Osteoblast (primary cell): ENCODE measurements around the gene ACAA2. TPM values are rescaled to one million over a fixed set of nuclear protein-coding genes. Genes with fewer than 3 reads are reported as not detected.

Source experiments
- DNase-seq: peaks from one replicate; pipeline ENCODE4 v3.0.0; 2011; ENCODE audit warnings: low spot score, mixed read lengths; ENCODE audit not compliant: insufficient read length; ENCODE audit errors: missing footprints
- H2AFZ ChIP-seq: 2 replicates; pipeline ENCODE4 v1.6.0; 2011; ENCODE audit warnings: mild to moderate bottlenecking, low read length
- H3K27ac ChIP-seq: 2 replicates; pipeline ENCODE4 v1.5.1; 2011; ENCODE audit warnings: mild to moderate bottlenecking, low read depth, low read length, moderate library complexity
- H3K27me3 ChIP-seq: 2 replicates; pipeline ENCODE4 v1.6.0; 2012; ENCODE audit warnings: mild to moderate bottlenecking, control low read depth, inconsistent platforms, low read length, moderate library complexity; ENCODE audit not compliant: insufficient read depth
- H3K36me3 ChIP-seq: 2 replicates; pipeline ENCODE4 v1.5.1; 2011; ENCODE audit warnings: mild to moderate bottlenecking, low read length, control low read depth, moderate library complexity; ENCODE audit not compliant: insufficient read depth
- H3K4me1 ChIP-seq: 2 replicates; pipeline ENCODE4 v1.5.1; 2011; ENCODE audit warnings: mild to moderate bottlenecking, low read length, control low read depth, moderate library complexity; ENCODE audit not compliant: insufficient read depth
- H3K4me2 ChIP-seq: 2 replicates; pipeline ENCODE4 v1.6.0; 2011; ENCODE audit warnings: mild to moderate bottlenecking, low read length; ENCODE audit not compliant: insufficient read depth
- H3K4me3 ChIP-seq: fragments of 200-600 bp; sonication (generic); 3 replicates; pipeline ENCODE4 v1.5.1; 2012; ENCODE audit warnings: mild to moderate bottlenecking, low read length, inconsistent platforms; ENCODE audit not compliant: insufficient read depth
- H3K79me2 ChIP-seq: 2 replicates; pipeline ENCODE4 v1.6.0; 2012; ENCODE audit warnings: mild to moderate bottlenecking, low read length, control low read depth, inconsistent platforms; ENCODE audit not compliant: insufficient read depth
- H3K9me3 ChIP-seq: 2 replicates; pipeline ENCODE4 v1.5.1; 2011; ENCODE audit warnings: low read depth, low read length, control low read depth
- H4K20me1 ChIP-seq: 2 replicates; pipeline ENCODE4 v1.6.0; 2012; ENCODE audit warnings: mild to moderate bottlenecking, low read length, control low read depth; ENCODE audit not compliant: insufficient read depth
- CTCF ChIP-seq: IDR thresholded peaks from 2 replicates; pipeline ENCODE4 v1.5.1; 2011; ENCODE audit warnings: mild to moderate bottlenecking, low read depth, low read length, moderate library complexity; ENCODE audit errors: extremely low read depth
- total RNA-seq: library from RNA; depleted of rRNA; stranded (reverse); fragments of >200 nt; gene quantifications from 2 replicates; pipeline ENCODE4 v1.2.3, GENCODE V29; 2012

Gene ACAA2
- total RNA-seq, 1 donor = 52.8 TPM

DNA sequence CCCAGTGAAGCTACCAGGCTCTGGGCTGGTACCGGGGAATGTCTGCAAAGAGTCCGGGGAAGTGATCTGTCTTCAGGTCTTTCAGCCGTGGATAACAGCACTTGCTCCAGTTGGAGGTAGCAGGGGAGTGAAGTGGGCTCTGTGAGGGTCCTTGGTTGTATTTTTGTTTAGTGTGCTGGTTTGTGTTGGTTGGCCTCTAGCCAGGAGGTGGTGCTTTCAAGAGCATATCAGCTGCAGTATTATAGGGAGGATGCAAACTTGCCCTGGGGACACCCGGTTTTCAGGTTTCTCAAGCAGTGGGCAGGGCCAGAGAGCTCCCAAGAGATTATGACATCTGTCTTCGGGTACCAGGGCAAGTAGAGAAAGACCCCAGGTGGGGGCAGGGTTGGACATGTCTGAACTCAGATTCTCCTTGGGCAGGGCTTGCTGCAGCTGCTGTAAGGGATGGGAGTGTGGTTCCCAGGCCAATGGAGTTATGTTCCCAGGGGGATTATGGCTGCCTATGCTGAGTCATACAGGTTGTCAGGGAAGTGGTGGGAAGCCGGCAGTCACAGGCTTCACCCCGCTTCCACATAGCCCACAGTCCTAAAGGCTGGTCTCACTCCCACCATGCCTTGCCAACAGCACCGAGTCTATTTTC is 34.4 kb downstream of the ACAA2 start:
- Histone ChIP-seq H3K4me2 (no peak overlapping the region), H3K27me3 (no peaks in the 10 kb centered on the region), H4K20me1 (no peaks in the 10 kb centered on the region), H3K27ac (no peak overlapping the region), H3K36me3 (peaks cover 9% of the 10 kb centered on the region), H2AFZ (no peak overlapping the region), H3K79me2 (no peaks in the 10 kb centered on the region), H3K4me1 (no peaks in the 10 kb centered on the region), H3K9me3 (no peaks in the 10 kb centered on the region), H3K4me3 (no peak overlapping the region)
- no peak for DNase-seq
- TF ChIP-seq CTCF = no peak

DNA sequence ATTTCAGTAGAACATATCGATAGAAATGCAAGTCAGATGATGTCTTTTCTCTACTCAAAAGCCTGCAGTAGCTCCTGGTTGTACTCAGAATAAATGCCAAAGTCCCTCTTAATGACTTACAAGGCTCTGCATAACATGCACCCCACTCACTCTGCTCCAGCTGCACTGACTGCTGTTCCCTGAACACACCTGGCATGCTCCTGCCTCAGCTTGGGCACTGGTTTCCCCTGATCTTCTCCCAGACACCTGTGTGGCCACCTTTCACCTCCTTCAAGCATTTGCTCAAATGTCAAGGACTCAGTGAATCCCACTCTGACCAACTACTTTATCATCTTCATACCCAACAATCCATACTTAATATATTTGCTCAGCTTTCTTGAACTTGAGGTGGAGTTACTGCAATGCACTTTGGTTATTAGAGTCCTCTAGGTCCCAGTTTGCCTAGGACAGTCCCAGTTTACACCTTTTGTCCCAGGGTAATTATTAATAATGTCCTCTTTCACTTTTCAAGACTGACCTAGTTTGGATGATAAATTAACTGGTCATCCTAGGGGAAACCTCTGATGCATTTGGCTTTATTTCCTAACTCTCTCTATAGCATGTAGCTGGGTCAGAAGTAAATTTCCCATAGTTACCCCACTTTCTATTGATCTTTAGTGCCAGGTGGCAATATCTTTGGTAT is 44.1 kb downstream of the ACAA2 start:
- Histone ChIP-seq H3K4me2 (no peak overlapping the region), H4K20me1 (no peaks in the 10 kb centered on the region), H3K4me1 (no peaks in the 10 kb centered on the region), H2AFZ (no peak overlapping the region), H3K4me3 (no peak overlapping the region), H3K27ac (no peak overlapping the region), H3K9me3 (no peaks in the 10 kb centered on the region), H3K27me3 (no peaks in the 10 kb centered on the region), H3K36me3 (no peaks in the 10 kb centered on the region), H3K79me2 (no peaks in the 10 kb centered on the region)
- no peak for TF ChIP-seq CTCF
- no peak for DNase-seq

GRCh38 chr18:49768051-49768391 is 45.3 kb downstream of the ACAA2 start:
- Histone ChIP-seq H3K9me3 (no peaks in the 10 kb centered on the region), H3K4me3 (no peak overlapping the region), H3K4me2 (no peak overlapping the region), H4K20me1 (no peaks in the 10 kb centered on the region), H3K27me3 (no peaks in the 10 kb centered on the region), H2AFZ (no peak overlapping the region), H3K4me1 (no peaks in the 10 kb centered on the region), H3K27ac (no peak overlapping the region), H3K36me3 (no peaks in the 10 kb centered on the region), H3K79me2 (no peaks in the 10 kb centered on the region)
- peak; percentile 87 for DNase-seq
- peak; percentile 74 for TF ChIP-seq CTCF

DNA sequence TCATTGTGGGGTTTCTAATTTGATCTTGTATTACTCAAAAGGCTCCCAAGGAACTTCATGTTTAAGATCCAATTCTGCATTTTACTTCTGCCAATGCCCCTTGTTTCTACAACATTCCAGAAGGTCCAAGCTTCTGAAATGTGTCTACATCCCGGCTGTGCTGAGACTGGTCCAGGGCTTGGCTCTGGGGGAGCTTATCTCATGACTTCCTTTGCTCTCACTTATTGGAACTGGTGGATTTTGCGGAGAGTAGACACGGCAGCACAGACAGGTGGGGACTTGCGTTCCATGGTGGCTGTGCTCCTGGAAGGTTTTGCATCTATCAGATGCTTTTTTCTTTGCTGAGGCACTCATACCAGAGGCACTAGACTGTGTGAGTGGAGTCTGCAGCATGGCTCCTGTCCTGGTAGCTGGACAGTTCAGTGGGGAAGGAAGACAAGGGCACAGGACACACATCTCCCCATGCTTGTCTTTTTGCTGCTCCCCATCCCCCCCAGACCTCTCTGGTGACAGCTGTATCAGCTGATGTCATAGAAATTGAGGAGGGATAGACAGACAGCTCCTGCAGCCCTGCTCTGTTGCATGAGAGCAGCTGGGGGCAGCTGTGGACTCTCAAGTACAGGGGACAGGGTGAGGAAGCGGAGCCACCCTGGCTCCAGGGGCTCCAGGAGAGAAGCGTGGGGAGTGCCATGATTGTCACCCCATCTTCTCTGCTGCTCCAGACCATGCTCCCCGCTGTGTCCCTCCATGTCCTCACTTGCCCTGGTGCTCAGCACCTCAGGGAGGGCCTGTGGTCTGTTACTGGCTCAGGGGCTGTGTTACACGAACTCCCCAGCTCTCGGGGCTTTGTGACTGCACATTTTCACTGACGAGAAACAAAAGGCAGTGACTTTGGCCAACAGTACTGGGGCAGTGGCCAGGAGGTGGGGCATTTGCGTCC is 46.0 kb downstream of the ACAA2 start:
- Histone ChIP-seq H3K4me2 (no peak overlapping the region), H3K36me3 (no peaks in the 10 kb centered on the region), H4K20me1 (no peaks in the 10 kb centered on the region), H2AFZ (no peak overlapping the region), H3K9me3 (no peaks in the 10 kb centered on the region), H3K4me1 (no peaks in the 10 kb centered on the region), H3K27me3 (no peaks in the 10 kb centered on the region), H3K79me2 (no peaks in the 10 kb centered on the region), H3K4me3 (no peak overlapping the region), H3K27ac (no peak overlapping the region)
- TF ChIP-seq CTCF = no peak
- DNase-seq = peak; percentile 69
